Left lung (tissue), 10 donors: ENCODE results near the gene CRKL. TPM values are rescaled to one million over a fixed set of nuclear protein-coding genes. Genes with fewer than 3 reads are reported as not detected.

ENCODE experiments used
- ATAC-seq: fragments of 200-7000 bp; cut with Tn5 transposase; one replicate; pipeline ENCODE4 v1.9.1; 2020; ENCODE audit warnings: moderate library complexity
- DNase-seq, 4 donors: peaks; one replicate each; pipeline ENCODE4 v3.0.0-alpha.2; 2013 to 2020
- H3K27ac ChIP-seq, 2 donors: fragments of 200-600 bp; sonication (generic) in 1 of 2; one replicate each; pipeline versions ENCODE4 v1.5.0 to v1.8.0; 2020 to 2021
- H3K27me3 ChIP-seq, 2 donors: fragments of 200-600 bp; sonication (generic) in 1 of 2; one replicate each; pipeline versions ENCODE4 v1.5.0 to v1.8.0; 2020 to 2021
- H3K36me3 ChIP-seq, 2 donors: fragments of 200-600 bp; sonication (generic) in 1 of 2; one replicate each; pipeline versions ENCODE4 v1.5.0 to v1.8.0; 2020 to 2021
- H3K4me1 ChIP-seq, 2 donors: fragments of 200-600 bp; one replicate each; pipeline ENCODE4 v1.8.0; 2021
- H3K4me3 ChIP-seq, 2 donors: fragments of 200-600 bp; sonication (generic) in 1 of 2; one replicate each; pipeline versions ENCODE4 v1.5.0 to v1.8.0; 2020 to 2021; ENCODE audit warnings: mild to moderate bottlenecking in 1 of 2
- H3K9me3 ChIP-seq, 2 donors: fragments of 200-600 bp; sonication (generic) in 1 of 2; one replicate each; pipeline versions ENCODE4 v1.5.0 to v1.8.0; 2020 to 2021
- intact Hi-C, 2 donors: fragments of 100-400 bp; cut with DNase I; formaldehyde crosslinking; loops; one replicate each; pipeline versions ENCODE4 v1.11.2 to v1.14.2; 2022
- polyA plus RNA-seq, 6 donors: library from polyadenylated mRNA; unstranded; fragments of 120-200 nt; gene quantifications; one replicate each; pipeline ENCODE4 v1.2.1, GENCODE V29; 2013; ENCODE audit not compliant: insufficient read length in 6 of 6
- total RNA-seq, 2 donors: library from RNA; stranded (reverse); fragmentation: NEBNext Ultra II Directional; extraction: Animal tissue kit (Norgen Biotek cat#: 25700); gene quantifications; one replicate each; pipeline ENCODE4 v1.2.1, GENCODE V29; 2021
- TF ChIP-seq, protein P1 (sequence below), 2 donors: fragments of 200-600 bp; sonication (generic) in 1 of 2; IDR thresholded peaks; one replicate each; pipeline versions ENCODE4 v1.5.0 to v1.8.0; 2021; ENCODE audit warnings: antibody characterized with exemption in 2 of 2
- donor health status: DM: no; HTN: yes; CAD: no.
- donor health status: DM: no; HTN: no; CAD: no.

CRKL gene
- total and polyA plus RNA-seq, 8 donors, result 56.7 to 67.4 (median 64.8) TPM

DNA sequence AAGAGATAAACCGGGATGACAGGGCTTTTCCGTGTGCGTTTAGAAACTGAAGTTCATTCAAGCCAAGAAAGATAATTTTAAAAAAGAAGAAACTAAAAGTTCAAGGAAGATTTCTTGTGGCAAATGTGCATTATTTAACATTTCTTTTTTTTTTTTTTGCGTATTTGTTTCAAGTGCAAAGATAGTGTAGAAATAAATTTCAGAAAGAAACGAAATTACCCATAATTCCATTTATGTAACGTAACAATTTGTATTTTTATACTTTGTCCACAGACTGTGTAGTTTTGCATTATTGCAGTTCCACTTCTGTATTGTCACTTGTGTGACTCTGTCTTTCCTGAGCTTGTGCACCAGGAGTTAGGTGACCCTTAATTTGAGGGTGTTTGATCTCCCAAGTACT lies 34.4 kb upstream of the CRKL start:
- intact Hi-C loops, result no loop called here
- H3K36me3 ChIP-seq, result peaks cover 0 to 85% of the 10 kb centered on the region in 2 donors
- H3K27me3 ChIP-seq, result no peaks in the 10 kb centered on the region
- DNase-seq (no peak), ATAC-seq (no peak)
- H3K4me3 ChIP-seq, result no peak overlapping the region
- TF ChIP-seq, protein P1, sequence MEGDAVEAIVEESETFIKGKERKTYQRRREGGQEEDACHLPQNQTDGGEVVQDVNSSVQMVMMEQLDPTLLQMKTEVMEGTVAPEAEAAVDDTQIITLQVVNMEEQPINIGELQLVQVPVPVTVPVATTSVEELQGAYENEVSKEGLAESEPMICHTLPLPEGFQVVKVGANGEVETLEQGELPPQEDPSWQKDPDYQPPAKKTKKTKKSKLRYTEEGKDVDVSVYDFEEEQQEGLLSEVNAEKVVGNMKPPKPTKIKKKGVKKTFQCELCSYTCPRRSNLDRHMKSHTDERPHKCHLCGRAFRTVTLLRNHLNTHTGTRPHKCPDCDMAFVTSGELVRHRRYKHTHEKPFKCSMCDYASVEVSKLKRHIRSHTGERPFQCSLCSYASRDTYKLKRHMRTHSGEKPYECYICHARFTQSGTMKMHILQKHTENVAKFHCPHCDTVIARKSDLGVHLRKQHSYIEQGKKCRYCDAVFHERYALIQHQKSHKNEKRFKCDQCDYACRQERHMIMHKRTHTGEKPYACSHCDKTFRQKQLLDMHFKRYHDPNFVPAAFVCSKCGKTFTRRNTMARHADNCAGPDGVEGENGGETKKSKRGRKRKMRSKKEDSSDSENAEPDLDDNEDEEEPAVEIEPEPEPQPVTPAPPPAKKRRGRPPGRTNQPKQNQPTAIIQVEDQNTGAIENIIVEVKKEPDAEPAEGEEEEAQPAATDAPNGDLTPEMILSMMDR (IDR thresholded peaks at IDR 0.05), result no peak
- peaks cover 6 to 11% of the 10 kb centered on the region in 2 donors for H3K4me1 ChIP-seq
- H3K27ac ChIP-seq, result no peak overlapping the region
- H3K9me3 ChIP-seq, result no peaks in the 10 kb centered on the region

DNA sequence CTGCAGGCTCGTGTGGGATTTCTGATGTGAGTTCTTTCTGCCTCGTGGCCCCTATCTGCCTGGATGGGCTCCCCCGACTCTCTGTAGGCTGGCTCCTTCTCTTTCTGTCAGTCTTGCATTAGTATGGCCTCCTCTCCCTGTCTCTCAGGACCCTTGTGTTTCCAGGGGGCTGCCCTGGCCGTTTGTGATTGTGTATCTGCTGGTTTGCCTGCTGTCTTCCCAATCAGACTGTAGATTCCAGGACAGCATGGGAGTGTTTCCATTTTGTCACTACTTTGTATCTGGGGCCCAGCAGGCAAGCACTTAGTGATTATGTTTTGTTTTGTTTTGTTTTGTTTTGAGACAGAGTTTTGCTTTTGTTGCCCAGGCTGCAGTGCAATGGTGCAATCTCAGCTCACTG lies 32.8 kb upstream of the CRKL start:
- Histone ChIP-seq H3K9me3 (no peaks in the 10 kb centered on the region), H3K27me3 (no peaks in the 10 kb centered on the region), H3K27ac (no peak overlapping the region), H3K36me3 (peaks cover 0 to 88% of the 10 kb centered on the region in 2 donors), H3K4me3 (no peak overlapping the region), H3K4me1 (peaks cover 8 to 11% of the 10 kb centered on the region in 2 donors)
- intact Hi-C loops, result no loop called here
- TF ChIP-seq, protein P1 (IDR thresholded peaks at IDR 0.05), result no peak
- no peak for DNase-seq
- no peak for ATAC-seq

DNA sequence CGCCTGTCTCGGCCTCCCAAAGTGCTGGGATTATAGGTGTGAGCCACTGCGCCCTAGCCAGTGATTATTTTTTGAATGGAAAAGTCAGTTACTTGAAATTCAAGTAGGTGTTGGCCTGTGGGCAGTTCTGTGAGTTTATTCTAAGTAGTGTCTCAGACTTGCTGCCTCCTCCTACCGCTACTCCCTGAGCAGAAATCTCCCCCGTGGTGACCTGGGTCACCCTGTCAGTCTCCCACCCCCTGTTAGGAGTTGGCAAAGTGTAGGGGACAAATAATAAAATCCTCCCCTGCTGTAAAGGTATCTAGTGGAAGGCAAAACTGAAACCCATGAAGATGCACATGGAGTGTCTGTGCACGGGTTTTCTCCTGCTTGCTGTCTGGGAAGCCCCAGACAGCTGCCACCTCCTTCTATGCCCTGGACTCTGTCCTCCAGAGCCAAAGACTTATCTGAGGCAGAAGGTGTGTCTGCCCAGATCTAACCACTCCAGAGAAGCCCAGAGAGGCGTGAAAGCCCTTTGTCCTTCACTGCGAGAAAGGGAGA lies 32.1 kb upstream of the CRKL start:
- Histone ChIP-seq H3K27ac (peak overlapping the region in 1 of 2 donors; percentile 61), H3K4me3 (no peak overlapping the region), H3K9me3 (no peaks in the 10 kb centered on the region), H3K36me3 (peaks cover 0 to 94% of the 10 kb centered on the region in 2 donors), H3K4me1 (peaks cover 8 to 11% of the 10 kb centered on the region in 2 donors), H3K27me3 (no peaks in the 10 kb centered on the region)
- no peak for DNase-seq
- intact Hi-C loops, result no loop called here
- no peak for ATAC-seq
- TF ChIP-seq, protein P1 (IDR thresholded peaks at IDR 0.05), result no peak

DNA sequence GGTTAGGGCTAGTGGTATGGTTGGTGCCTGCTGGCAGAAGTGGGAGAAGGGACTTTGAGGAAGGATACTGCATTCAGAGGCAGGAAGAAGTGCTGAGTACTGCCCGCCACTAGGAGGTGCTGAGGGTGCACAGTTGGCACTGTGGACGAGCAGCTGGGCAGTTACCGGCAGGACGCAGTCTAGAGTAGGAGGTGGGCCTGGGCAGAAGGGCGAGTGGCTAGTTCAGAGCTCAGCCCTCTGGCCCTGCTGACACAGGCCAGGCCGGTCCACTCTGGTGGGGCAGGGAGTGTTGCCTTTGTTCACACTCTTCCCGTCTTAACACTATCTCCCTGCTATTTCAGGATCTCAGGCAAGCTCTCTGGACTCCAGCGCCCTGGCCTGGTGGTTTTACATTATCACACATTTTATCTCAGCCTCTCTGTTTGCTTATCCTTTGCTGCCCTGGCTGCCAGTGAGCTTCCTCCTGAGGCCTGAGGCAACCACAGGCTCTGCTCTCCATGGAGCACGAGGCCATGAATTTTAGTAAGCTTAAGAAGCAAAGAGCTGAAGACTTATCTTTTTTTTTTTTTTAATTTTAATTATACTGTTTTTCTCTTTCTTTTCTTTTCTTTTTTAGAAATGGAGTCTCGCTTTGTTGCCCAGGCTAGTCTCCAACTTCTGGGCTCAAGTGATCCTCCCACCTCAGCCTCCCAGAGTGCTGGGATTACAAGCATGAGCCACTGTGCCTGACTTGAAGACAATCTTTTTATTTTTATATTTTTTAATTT lies 31.5 kb upstream of the CRKL start:
- Histone ChIP-seq H3K27ac (peak overlapping the region; percentile 7 to 61), H3K4me1 (peaks cover 8 to 11% of the 10 kb centered on the region in 2 donors), H3K27me3 (no peaks in the 10 kb centered on the region), H3K4me3 (no peak overlapping the region), H3K9me3 (no peaks in the 10 kb centered on the region), H3K36me3 (peaks cover 0 to 95% of the 10 kb centered on the region in 2 donors)
- peak; percentile 99 for ATAC-seq
- intact Hi-C loops, result no loop called here
- DNase-seq, result peak; percentile 31 to 92 (median 80)
- TF ChIP-seq, protein P1 (IDR thresholded peaks at IDR 0.05), result peak; percentile 85 to 86

DNA sequence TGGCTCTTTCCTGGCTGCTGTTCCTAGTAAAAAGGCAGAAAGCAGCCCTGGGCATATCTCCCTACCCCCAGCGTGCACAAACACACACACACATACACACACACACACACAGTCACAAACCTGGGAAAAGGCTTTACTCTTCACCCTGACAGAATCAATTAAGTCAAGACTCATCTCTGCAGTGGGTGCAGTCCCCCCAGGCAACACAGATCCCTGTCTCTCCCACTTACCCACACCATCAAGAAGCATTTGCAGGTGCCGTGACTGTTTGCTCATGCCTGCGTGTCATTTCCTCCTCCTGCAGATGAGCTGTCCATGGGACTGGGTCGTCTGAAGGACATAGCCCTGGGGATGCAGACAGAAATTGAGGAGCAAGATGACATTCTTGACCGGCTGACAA lies 29.8 kb upstream of the CRKL start:
- H3K27ac ChIP-seq, result no peak overlapping the region
- peaks cover 8 to 11% of the 10 kb centered on the region in 2 donors for H3K4me1 ChIP-seq
- no peaks in the 10 kb centered on the region for H3K9me3 ChIP-seq
- H3K27me3 ChIP-seq, result no peaks in the 10 kb centered on the region
- TF ChIP-seq, protein P1 (IDR thresholded peaks at IDR 0.05), result no peak
- no peak for ATAC-seq
- no peak for DNase-seq
- intact Hi-C loops, result no loop called here
- H3K4me3 ChIP-seq, result no peak overlapping the region
- H3K36me3 ChIP-seq, result peaks cover 0 to 79% of the 10 kb centered on the region in 2 donors
